22Rv1 (cell line): ENCODE data around the gene LUZP1.

ENCODE experiments used
- CTCF ChIP-seq: fragments of 450-650 bp; IDR thresholded peaks from 2 replicates; pipeline ENCODE4 v1.5.1; 2017; ENCODE audit warnings: mild to moderate bottlenecking
- ZFX ChIP-seq: fragments of 450-650 bp; IDR thresholded peaks from 2 replicates; pipeline ENCODE4 v1.6.1; 2017; ENCODE audit warnings: antibody characterized with exemption, borderline replicate concordance

DNA sequence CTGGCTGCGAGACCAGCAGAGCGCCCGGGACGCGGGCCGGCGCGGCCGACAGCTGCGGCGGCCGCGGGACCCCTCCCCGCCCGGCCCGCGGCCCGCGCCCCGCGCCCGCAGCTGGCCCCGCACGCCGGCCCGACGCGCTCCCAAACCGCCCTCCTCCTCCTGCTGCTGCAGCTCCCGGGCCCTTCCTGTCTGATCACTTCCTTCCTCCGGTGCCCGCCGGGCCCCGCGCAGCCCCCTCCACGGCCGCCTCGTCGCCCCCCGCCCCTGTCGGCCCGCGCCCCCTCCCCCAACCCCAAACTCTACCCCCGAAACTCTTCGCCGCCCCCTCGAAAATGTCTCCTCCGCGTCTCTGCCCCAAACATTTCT, 594 bp downstream of the LUZP1 start:
- TF ChIP-seq CTCF (no peak), ZFX (no peak)
